Effector CD8-positive, alpha-beta T cell (primary cell): ENCODE data around the gene CABLES1.
A peak's percentile ranks its signal among the peaks of the same experiment; 100 is the strongest.
"Not testable (repeated sequence)": the region's sequence is repeated elsewhere in the genome, so short reads cannot be mapped to it uniquely, and the experiment has no call there.

Source experiments
- DNase-seq: peaks from one replicate; lab custom pipeline; 2025; lab: John Stamatoyannopoulos, UW

The CABLES1 gene

GRCh38 chr18:23109163-23109562, 26.1 kb upstream of the CABLES1 start:
- not testable (repeated sequence) for DNase-seq

- no peak for DNase-seq
Observed at GRCh38 chr18:23113576-23113975, 21.7 kb upstream of the CABLES1 start.

GRCh38 chr18:23114171-23114881, 21.0 kb upstream of the CABLES1 start:
- DNase-seq: no peak

- DNase-seq: no peak
Observed at GRCh38 chr18:23114911-23115310, 20.4 kb upstream of the CABLES1 start.

- no peak for DNase-seq
Observed at GRCh38 chr18:23115683-23116096, 19.6 kb upstream of the CABLES1 start.

GRCh38 chr18:23121133-23121532, 14.2 kb upstream of the CABLES1 start:
- DNase-seq: no peak

- no peak for DNase-seq
Observed at GRCh38 chr18:23122334-23123229, 12.7 kb upstream of the CABLES1 start.

- no peak for DNase-seq
Observed at GRCh38 chr18:23126376-23127056, 8.8 kb upstream of the CABLES1 start.

GRCh38 chr18:23127090-23127489, 8.2 kb upstream of the CABLES1 start:
- DNase-seq: no peak

GRCh38 chr18:23129355-23130002, 5.8 kb upstream of the CABLES1 start:
- DNase-seq: no peak

- DNase-seq: peak; percentile 37
Observed at GRCh38 chr18:23131693-23132319, 3.5 kb upstream of the CABLES1 start.

- DNase-seq: no peak
Observed at GRCh38 chr18:23133860-23134779, 1.2 kb upstream of the CABLES1 start.

GRCh38 chr18:23135550-23136325, 453 bp downstream of the CABLES1 start:
- no peak for DNase-seq

- no peak for DNase-seq
Observed at GRCh38 chr18:23136326-23137096, 1.2 kb downstream of the CABLES1 start.

GRCh38 chr18:23137097-23137635, 1.9 kb downstream of the CABLES1 start:
- DNase-seq: no peak

- DNase-seq: no peak
Observed at GRCh38 chr18:23137788-23138216, 2.5 kb downstream of the CABLES1 start.

GRCh38 chr18:23138471-23138870, 3.2 kb downstream of the CABLES1 start:
- DNase-seq: no peak
